ENCODE measurements around the gene ACVR1C.

DNA sequence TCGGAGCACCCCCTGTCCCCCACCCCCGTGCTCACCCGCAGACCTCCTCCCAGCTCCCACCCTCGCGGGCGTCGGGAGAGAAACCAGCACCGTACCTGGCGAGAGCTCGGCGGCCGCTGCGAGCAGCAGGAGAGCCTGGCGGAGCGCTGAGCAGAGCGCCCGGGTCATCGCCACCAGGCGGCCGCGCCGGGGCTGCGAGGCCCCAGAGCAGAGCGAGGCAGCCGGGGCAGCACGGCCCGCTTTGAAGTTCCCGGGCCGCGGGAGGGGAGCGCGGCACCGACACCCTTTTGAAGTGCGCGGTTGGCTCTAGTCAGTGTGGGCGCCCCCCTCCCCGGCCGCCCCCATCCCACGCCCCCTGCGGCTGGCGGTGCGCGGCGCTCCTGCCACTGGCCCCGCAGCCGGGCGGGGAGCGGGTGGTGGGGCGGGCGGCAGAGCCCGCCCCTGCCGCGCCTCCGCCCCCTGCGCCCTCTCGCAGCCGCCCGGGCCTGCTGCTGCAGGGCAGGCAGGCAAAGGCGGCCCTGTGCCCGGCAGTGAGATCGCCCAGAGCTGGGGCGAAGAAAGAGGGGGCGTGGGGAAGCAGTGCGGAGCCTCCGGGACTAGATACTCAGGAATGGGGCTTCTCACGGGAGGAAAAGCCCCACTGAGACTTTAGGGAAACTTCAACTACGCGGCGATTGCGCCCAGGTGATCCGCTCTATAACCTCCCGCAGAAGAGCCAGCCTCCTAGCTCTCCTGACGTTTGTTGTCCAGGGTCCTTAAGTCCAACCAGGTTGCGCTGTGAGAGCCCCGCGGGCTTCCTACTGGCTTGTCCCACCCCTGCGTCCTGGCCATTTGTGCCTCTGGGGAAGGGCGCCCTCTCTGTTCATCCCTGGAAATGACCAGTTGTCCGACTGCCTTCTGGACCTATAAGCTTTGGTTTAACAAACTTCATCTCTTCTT is at the start of gene ACVR1C:
- TF ChIP-seq CEBPB (IDR thresholded peaks at IDR 0.05; ENCODE audit: low read depth) (no peak), POLR2A (IDR thresholded peaks at IDR 0.05; ENCODE audit: borderline replicate concordance, extremely low read depth, insufficient read depth, insufficient read length) (peak; percentile 36), RAD21 (IDR thresholded peaks at IDR 0.05; ENCODE audit: low read depth) (peak; percentile 27; the same call in 1 of the 2 replicates)
